Endothelial cell of umbilical vein (primary cell): ENCODE data around the gene CBX4.

Source experiments
- CTCF ChIP-seq, 2 donors: IDR thresholded peaks; 1 replicate in 1 of 2; 2 replicates in 1 of 2; pipeline ENCODE4 v1.5.1; 2011; ENCODE audit warnings: low read length in 2 of 2, mild to moderate bottlenecking in 2 of 2, moderate library complexity in 2 of 2, control low read depth in 1 of 2, inconsistent platforms in 1 of 2, low read depth in 1 of 2; ENCODE audit not compliant: insufficient read depth in 1 of 2; ENCODE audit errors: extremely low read depth in 1 of 2
- EZH2 ChIP-seq: IDR thresholded peaks from 2 replicates; pipeline ENCODE4 v1.6.1; 2012; ENCODE audit warnings: borderline replicate concordance, low read depth, mild to moderate bottlenecking, moderate library complexity, low read length, inconsistent platforms; ENCODE audit not compliant: severe bottlenecking
- MAX ChIP-seq: IDR thresholded peaks from 2 replicates; pipeline ENCODE4 v1.6.1; 2011; ENCODE audit not compliant: insufficient read depth, insufficient read length
- MYC ChIP-seq: IDR thresholded peaks from one replicate; pipeline ENCODE4 v1.6.1; 2011; ENCODE audit warnings: mild to moderate bottlenecking, low read depth, low read length
- POLR2A ChIP-seq: IDR thresholded peaks from 2 replicates; pipeline ENCODE4 v1.6.1; 2012; ENCODE audit warnings: low read depth, mild to moderate bottlenecking, control low read depth, low read length

DNA sequence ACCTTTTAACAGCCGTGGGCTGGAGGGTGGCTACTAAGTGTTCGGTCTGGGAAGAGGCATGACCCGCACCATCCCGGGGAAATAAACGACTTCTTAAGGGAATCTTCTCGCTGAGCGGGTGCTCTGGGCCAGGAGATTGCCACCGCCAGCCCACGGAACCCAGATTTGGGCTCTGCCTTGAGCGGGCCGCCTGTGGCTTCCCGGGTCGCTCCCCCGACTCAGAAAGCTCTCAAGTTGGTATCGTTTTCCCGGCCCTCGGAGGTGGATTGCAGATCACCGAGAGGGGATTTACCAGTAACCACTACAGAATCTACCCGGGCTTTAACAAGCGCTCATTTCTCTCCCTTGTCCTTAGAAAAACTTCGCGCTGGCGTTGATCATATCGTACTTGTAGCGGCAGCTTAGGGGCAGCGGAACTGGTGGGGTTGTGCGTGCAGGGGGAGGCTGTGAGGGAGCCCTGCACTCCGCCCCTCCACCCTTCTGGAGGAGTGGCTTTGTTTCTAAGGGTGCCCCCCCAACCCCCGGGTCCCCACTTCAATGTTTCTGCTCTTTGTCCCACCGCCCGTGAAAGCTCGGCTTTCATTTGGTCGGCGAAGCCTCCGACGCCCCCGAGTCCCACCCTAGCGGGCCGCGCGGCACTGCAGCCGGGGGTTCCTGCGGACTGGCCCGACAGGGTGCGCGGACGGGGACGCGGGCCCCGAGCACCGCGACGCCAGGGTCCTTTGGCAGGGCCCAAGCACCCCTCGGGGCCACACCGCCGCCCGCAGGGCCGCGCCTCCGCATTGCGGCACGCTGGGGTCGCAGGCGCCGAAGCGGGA lies 3.6 kb upstream of the CBX4 start:
- TF ChIP-seq CTCF (IDR thresholded peaks at IDR 0.05; ENCODE audit: extremely low read depth in 1 of 2, insufficient read depth in 1 of 2, low read depth in 1 of 2, low read length in 2 of 2) (no peak), POLR2A (no peak), MAX (no peak), MYC (no peak), EZH2 (peak; percentile 99)
